Hepatocyte (in vitro differentiated cells): Measurements from ENCODE around the gene OR1E2. TPM values are rescaled to one million over a fixed set of nuclear protein-coding genes. Genes with fewer than 3 reads are reported as not detected.
A peak's percentile ranks its signal among the peaks of the same experiment; 100 is the strongest.

Source experiments
- DNase-seq: peaks from one replicate; pipeline ENCODE4 v3.0.0-alpha.2; 2016; ENCODE audit warnings: low spot score
- H2AFZ ChIP-seq: fragments of 200-600 bp; sonication (generic); 2 replicates; pipeline ENCODE4 v1.6.0; 2016; ENCODE audit warnings: antibody characterized with exemption, mild to moderate bottlenecking
- H3K27ac ChIP-seq: fragments of 200-600 bp; sonication (generic); 2 replicates; pipeline ENCODE4 v1.5.1; 2016; ENCODE audit warnings: mild to moderate bottlenecking
- H3K27me3 ChIP-seq: fragments of 200-600 bp; sonication (generic); 2 replicates; pipeline ENCODE4 v1.6.1; 2016
- H3K36me3 ChIP-seq: fragments of 200-600 bp; sonication (generic); replicated peaks from 2 replicates; pipeline ENCODE4 v1.5.1; 2016; ENCODE audit warnings: low read depth; ENCODE audit not compliant: insufficient read depth
- H3K4me1 ChIP-seq: fragments of 200-600 bp; sonication (generic); 2 replicates; pipeline ENCODE4 v1.5.1; 2016; ENCODE audit warnings: mild to moderate bottlenecking, moderate library complexity; ENCODE audit not compliant: insufficient read depth
- H3K4me2 ChIP-seq: fragments of 200-600 bp; sonication (generic); 2 replicates; pipeline ENCODE4 v1.6.0; 2016
- H3K4me3 ChIP-seq: fragments of 200-600 bp; sonication (generic); 2 replicates; pipeline ENCODE4 v1.5.1; 2016; ENCODE audit warnings: mild to moderate bottlenecking
- H3K79me2 ChIP-seq: fragments of 200-600 bp; sonication (generic); 2 replicates; pipeline ENCODE4 v1.6.0; 2017; ENCODE audit warnings: mild to moderate bottlenecking
- H3K9me2 ChIP-seq: fragments of 200-600 bp; sonication (generic); replicated peaks from 2 replicates; pipeline ENCODE4 v1.6.0; 2017; ENCODE audit warnings: mild to moderate bottlenecking; ENCODE audit not compliant: insufficient read depth
- H3K9me3 ChIP-seq: fragments of 200-600 bp; sonication (generic); 2 replicates; pipeline ENCODE4 v1.5.1; 2016; ENCODE audit warnings: low read depth, mild to moderate bottlenecking
- H4K20me1 ChIP-seq: fragments of 200-600 bp; sonication (generic); 2 replicates; pipeline ENCODE4 v1.6.0; 2016; ENCODE audit warnings: mild to moderate bottlenecking; ENCODE audit not compliant: insufficient read depth, poor library complexity, severe bottlenecking
- EZH2 ChIP-seq: fragments of 200-600 bp; sonication (generic); IDR thresholded peaks from 2 replicates; pipeline ENCODE4 v1.6.1; 2016; ENCODE audit warnings: antibody characterized with exemption, mild to moderate bottlenecking, borderline replicate concordance
- EZH2phosphoT487 ChIP-seq: fragments of 200-600 bp; sonication (generic); IDR thresholded peaks from one replicate; pipeline ENCODE4 v1.6.1; 2018; ENCODE audit warnings: antibody characterized with exemption, mild to moderate bottlenecking, low read depth, moderate library complexity; ENCODE audit not compliant: unreplicated experiment, severe bottlenecking
- WGBS: methylation state at CpG from one replicate; pipeline ENCODE4 v1.1.6; 2016; ENCODE audit warnings: low lambda C conversion rate; ENCODE audit errors: missing lambda C conversion rate; 5-methylcytosine and 5-hydroxymethylcytosine counted together
- polyA plus RNA-seq: library from polyadenylated mRNA; unstranded; fragments of >200 nt; fragmentation: Nextera tagmentation; extraction: Ambion mirVana; gene quantifications from 2 replicates; pipeline ENCODE4 v1.2.1, GENCODE V29; 2016
- total RNA-seq: library from RNA; depleted of rRNA; stranded (reverse); fragments of >200 nt; gene quantifications from 2 replicates; pipeline ENCODE4 v1.2.3, GENCODE V29; 2014
- TF ChIP-seq, protein P1 (sequence below): fragments of 200-600 bp; sonication (generic); IDR thresholded peaks from 2 replicates; pipeline ENCODE4 v1.5.1; 2016; ENCODE audit warnings: antibody characterized with exemption, mild to moderate bottlenecking; ENCODE audit not compliant: poor library complexity

OR1E2 gene
- total and polyA plus RNA-seq, 2 experiments from 2014 or later = not detected

- H3K4me1 ChIP-seq = peaks cover 20% of the 10 kb centered on the region
- H2AFZ ChIP-seq = no peak overlapping the region
- H3K9me3 ChIP-seq = no peaks in the 10 kb centered on the region
- DNase-seq = no peak
- H3K27me3 ChIP-seq = no peaks in the 10 kb centered on the region
- H3K27ac ChIP-seq = peak overlapping the region; percentile 75
- no peaks in the 10 kb centered on the region for H4K20me1 ChIP-seq
- peak overlapping the region; percentile 17 for H3K4me2 ChIP-seq
- H3K4me3 ChIP-seq = no peak overlapping the region
- no peak for TF ChIP-seq EZH2
- H3K9me2 ChIP-seq = no peaks in the 10 kb centered on the region
- 87% methylated on average over 4 of the region's 4 CpGs for WGBS
- H3K79me2 ChIP-seq = no peaks in the 10 kb centered on the region
- H3K36me3 ChIP-seq = no peaks in the 10 kb centered on the region
These were observed 41.6 kb upstream of the OR1E2 start for GRCh38 chr17:3475251-3475685.

DNA sequence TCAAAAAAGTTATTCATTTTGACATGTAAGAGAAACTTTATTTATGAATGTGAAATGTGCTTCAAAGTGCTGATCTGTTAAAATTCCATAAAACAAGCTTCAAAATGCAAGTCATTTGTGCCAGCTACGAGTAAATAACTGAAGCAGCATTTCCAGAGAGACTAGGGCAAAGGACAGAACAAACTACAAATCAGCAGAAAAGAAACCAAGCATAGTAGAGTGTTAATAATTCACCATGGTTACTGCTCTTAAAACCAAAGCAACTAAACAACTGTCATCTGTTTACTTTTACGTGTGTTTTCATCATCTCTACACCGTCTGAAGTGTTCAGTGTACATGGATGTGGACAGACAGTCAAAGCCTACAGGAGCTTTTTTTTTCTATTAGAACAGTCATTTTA, 40.6 kb upstream of the OR1E2 start:
- Histone ChIP-seq H3K27me3 (no peaks in the 10 kb centered on the region), H4K20me1 (no peaks in the 10 kb centered on the region), H3K9me3 (no peaks in the 10 kb centered on the region), H3K27ac (peak overlapping the region; percentile 82), H3K36me3 (no peaks in the 10 kb centered on the region), H2AFZ (no peak overlapping the region), H3K9me2 (no peaks in the 10 kb centered on the region), H3K4me3 (no peak overlapping the region), H3K4me1 (peaks cover 20% of the 10 kb centered on the region), H3K4me2 (peak overlapping the region; percentile 55), H3K79me2 (no peaks in the 10 kb centered on the region)
- 17% methylated on average over 3 of the region's 3 CpGs for WGBS
- peak; percentile 53 for DNase-seq
- TF ChIP-seq EZH2phosphoT487 (no peak), EZH2 (no peak)
- TF ChIP-seq, protein P1, sequence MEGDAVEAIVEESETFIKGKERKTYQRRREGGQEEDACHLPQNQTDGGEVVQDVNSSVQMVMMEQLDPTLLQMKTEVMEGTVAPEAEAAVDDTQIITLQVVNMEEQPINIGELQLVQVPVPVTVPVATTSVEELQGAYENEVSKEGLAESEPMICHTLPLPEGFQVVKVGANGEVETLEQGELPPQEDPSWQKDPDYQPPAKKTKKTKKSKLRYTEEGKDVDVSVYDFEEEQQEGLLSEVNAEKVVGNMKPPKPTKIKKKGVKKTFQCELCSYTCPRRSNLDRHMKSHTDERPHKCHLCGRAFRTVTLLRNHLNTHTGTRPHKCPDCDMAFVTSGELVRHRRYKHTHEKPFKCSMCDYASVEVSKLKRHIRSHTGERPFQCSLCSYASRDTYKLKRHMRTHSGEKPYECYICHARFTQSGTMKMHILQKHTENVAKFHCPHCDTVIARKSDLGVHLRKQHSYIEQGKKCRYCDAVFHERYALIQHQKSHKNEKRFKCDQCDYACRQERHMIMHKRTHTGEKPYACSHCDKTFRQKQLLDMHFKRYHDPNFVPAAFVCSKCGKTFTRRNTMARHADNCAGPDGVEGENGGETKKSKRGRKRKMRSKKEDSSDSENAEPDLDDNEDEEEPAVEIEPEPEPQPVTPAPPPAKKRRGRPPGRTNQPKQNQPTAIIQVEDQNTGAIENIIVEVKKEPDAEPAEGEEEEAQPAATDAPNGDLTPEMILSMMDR = no peak

GRCh38 chr17:3472137-3472536, 38.5 kb upstream of the OR1E2 start:
- Histone ChIP-seq H3K4me2 (no peak overlapping the region), H2AFZ (no peak overlapping the region), H3K27me3 (no peaks in the 10 kb centered on the region), H3K4me3 (no peak overlapping the region), H3K79me2 (no peaks in the 10 kb centered on the region), H3K9me3 (no peaks in the 10 kb centered on the region), H3K9me2 (no peaks in the 10 kb centered on the region), H3K36me3 (no peaks in the 10 kb centered on the region), H4K20me1 (no peaks in the 10 kb centered on the region), H3K27ac (no peak overlapping the region), H3K4me1 (peaks cover 20% of the 10 kb centered on the region)
- 96% methylated on average over 21 of the region's 21 CpGs for WGBS
- no peak for DNase-seq
- TF ChIP-seq EZH2phosphoT487 (no peak), EZH2 (no peak)
- TF ChIP-seq, protein P1 = no peak

DNA sequence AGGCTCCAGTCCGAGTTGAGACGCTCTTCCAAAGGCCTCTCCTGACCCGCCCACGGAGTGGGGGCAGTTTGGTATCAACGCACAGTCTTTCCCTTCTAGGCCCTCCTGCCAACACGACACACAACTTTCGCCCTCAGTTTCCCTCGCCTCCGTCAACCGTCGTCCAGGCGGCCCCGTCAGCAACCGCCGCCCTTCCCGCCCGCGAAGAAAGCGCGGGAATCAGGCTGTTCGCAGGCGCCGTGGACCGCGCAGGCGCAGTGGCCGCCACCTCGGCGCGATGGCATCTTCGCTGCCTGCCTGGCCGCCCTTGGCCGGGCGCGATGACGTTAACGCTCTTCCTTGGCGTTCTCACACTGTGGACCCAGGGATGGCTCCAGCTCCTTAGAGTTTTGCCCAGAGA, 38.0 kb upstream of the OR1E2 start, which contains the start of gene SPATA22:
Gene SPATA22 (minus strand): TSS at position 221 of the 400 bp plus-strand sequence. CDS start 2,494 bp downstream, outside the sequence.
- no peaks in the 10 kb centered on the region for H3K36me3 ChIP-seq
- no peaks in the 10 kb centered on the region for H3K79me2 ChIP-seq
- H3K27ac ChIP-seq = no peak within 1 kb of the TSS
- H3K9me2 ChIP-seq = no peaks in the 10 kb centered on the region
- peaks cover 20% of the 10 kb centered on the region for H3K4me1 ChIP-seq
- H4K20me1 ChIP-seq = no peaks in the 10 kb centered on the region
- H3K4me2 ChIP-seq = no peak within 1 kb of the TSS
- 98% methylated on average over 38 of the region's 38 CpGs for WGBS
- H2AFZ ChIP-seq = no peak within 1 kb of the TSS
- no peak for DNase-seq
- TF ChIP-seq, protein P1 = no peak
- TF ChIP-seq EZH2 = no peak
- TF ChIP-seq EZH2phosphoT487 = no peak
- H3K9me3 ChIP-seq = no peaks in the 10 kb centered on the region
- H3K4me3 ChIP-seq = no peak within 1 kb of the TSS
- H3K27me3 ChIP-seq = no peaks in the 10 kb centered on the region
